ENCODE data around the gene ALDH3B2.

DNA sequence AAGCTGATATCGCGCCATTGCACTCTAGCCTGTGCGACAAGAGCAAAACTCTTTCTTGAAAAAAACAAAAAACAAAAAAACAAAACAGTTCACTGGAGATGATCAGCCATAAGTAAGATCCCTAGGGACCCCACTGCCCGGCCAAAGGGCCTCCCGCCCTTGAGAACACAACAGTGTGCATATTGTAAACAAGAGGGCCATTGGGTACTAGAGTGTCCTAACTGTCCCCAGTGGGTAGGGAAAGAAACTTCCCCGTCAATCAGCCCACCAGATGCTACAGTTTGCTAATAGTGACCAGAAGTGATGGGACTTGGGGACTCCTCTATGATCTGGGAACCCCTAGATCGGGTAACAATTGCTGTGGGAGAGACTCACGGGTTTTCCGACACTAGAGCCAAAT is 20.2 kb downstream of the ALDH3B2 start:
- TF ChIP-seq, protein P1, sequence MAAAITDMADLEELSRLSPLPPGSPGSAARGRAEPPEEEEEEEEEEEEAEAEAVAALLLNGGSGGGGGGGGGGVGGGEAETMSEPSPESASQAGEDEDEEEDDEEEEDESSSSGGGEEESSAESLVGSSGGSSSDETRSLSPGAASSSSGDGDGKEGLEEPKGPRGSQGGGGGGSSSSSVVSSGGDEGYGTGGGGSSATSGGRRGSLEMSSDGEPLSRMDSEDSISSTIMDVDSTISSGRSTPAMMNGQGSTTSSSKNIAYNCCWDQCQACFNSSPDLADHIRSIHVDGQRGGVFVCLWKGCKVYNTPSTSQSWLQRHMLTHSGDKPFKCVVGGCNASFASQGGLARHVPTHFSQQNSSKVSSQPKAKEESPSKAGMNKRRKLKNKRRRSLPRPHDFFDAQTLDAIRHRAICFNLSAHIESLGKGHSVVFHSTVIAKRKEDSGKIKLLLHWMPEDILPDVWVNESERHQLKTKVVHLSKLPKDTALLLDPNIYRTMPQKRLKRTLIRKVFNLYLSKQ (tag by site-specific recombination; IDR thresholded peaks at IDR 0.05; ENCODE audit: borderline replicate concordance): no peak
- no peak for TF ChIP-seq KLF7 (tag by site-specific recombination; IDR thresholded peaks at IDR 0.05; ENCODE audit: borderline replicate concordance)
- no peak for TF ChIP-seq ZNF626 (tag by site-specific recombination; IDR thresholded peaks at IDR 0.05)
- TF ChIP-seq, protein P2, sequence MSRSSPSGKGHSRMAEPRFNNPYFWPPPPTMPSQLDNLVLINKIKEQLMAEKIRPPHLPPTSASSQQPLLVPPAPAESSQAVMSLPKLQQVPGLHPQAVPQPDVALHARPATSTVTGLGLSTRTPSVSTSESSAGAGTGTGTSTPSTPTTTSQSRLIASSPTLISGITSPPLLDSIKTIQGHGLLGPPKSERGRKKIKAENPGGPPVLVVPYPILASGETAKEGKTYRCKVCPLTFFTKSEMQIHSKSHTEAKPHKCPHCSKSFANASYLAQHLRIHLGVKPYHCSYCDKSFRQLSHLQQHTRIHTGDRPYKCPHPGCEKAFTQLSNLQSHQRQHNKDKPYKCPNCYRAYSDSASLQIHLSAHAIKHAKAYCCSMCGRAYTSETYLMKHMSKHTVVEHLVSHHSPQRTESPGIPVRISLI (tag by site-specific recombination; IDR thresholded peaks at IDR 0.05): no peak
- TF ChIP-seq, protein P3, sequence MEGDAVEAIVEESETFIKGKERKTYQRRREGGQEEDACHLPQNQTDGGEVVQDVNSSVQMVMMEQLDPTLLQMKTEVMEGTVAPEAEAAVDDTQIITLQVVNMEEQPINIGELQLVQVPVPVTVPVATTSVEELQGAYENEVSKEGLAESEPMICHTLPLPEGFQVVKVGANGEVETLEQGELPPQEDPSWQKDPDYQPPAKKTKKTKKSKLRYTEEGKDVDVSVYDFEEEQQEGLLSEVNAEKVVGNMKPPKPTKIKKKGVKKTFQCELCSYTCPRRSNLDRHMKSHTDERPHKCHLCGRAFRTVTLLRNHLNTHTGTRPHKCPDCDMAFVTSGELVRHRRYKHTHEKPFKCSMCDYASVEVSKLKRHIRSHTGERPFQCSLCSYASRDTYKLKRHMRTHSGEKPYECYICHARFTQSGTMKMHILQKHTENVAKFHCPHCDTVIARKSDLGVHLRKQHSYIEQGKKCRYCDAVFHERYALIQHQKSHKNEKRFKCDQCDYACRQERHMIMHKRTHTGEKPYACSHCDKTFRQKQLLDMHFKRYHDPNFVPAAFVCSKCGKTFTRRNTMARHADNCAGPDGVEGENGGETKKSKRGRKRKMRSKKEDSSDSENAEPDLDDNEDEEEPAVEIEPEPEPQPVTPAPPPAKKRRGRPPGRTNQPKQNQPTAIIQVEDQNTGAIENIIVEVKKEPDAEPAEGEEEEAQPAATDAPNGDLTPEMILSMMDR (tag by site-specific recombination; IDR thresholded peaks at IDR 0.05): no peak
- TF ChIP-seq ZNF639 (tag by site-specific recombination; IDR thresholded peaks at IDR 0.05): no peak
